CD4-positive, alpha-beta T cell (primary cell): ENCODE data around the gene CAMK2A. TPM values are rescaled to one million over a fixed set of nuclear protein-coding genes. Genes with fewer than 3 reads are reported as not detected.

Experiments
- ATAC-seq: fragments of 200-7000 bp; cut with Tn5 transposase; one replicate; pipeline ENCODE4 v1.10.0; 2022; ENCODE audit warnings: mild to moderate bottlenecking; ENCODE audit not compliant: poor library complexity
- CTCF ChIA-PET: fragments of 350-600 bp; sonication (Branson Sonifier 250); formaldehyde crosslinking; loops from one replicate; lab custom pipeline; 2021; ENCODE audit warnings: antibody characterized with exemption, inconsistent platforms; lab: Charles Lee
- POLR2A ChIA-PET: fragments of 350-600 bp; sonication (Branson Sonifier 250); formaldehyde crosslinking; loops from one replicate; lab custom pipeline; 2021; ENCODE audit warnings: antibody characterized with exemption, inconsistent platforms; lab: Charles Lee
- DNase-seq, 14 experiments: peaks; one replicate each; pipeline ENCODE4 v3.0.0-alpha.2; 2013 to 2020; ENCODE audit warnings: mixed read lengths in 2 of 14
- H3K27ac ChIP-seq, 2 donors: one replicate each; pipeline versions ENCODE4 v1.5.1 to v1.7.0; 2013; ENCODE audit warnings: low read length in 2 of 2, low read depth in 1 of 2, mild to moderate bottlenecking in 1 of 2
- H3K27me3 ChIP-seq, 2 experiments: 1 replicate in 1 of 2; 2 replicates in 1 of 2; pipeline versions ENCODE4 v1.6.1 to v1.7.0; 2013; ENCODE audit warnings: low read length in 2 of 2, control low read depth in 1 of 2, mild to moderate bottlenecking in 1 of 2, moderate library complexity in 1 of 2; ENCODE audit not compliant: insufficient read depth in 2 of 2, control insufficient read depth in 1 of 2
- H3K36me3 ChIP-seq: one replicate; pipeline ENCODE4 v1.6.1; 2013; ENCODE audit warnings: low read length, control low read depth; ENCODE audit not compliant: insufficient read depth
- H3K4me1 ChIP-seq: one replicate; pipeline ENCODE4 v1.6.1; 2013; ENCODE audit warnings: low read length, control low read depth; ENCODE audit not compliant: insufficient read depth
- H3K4me3 ChIP-seq: one replicate; pipeline ENCODE4 v1.5.1; 2013; ENCODE audit warnings: mild to moderate bottlenecking, low read length, moderate library complexity
- H3K9me3 ChIP-seq, 2 experiments: 1 replicate in 1 of 2; 2 replicates in 1 of 2; pipeline versions ENCODE4 v1.6.1 to v1.7.0; 2013; ENCODE audit warnings: low read length in 2 of 2, mild to moderate bottlenecking in 2 of 2, control low read depth in 1 of 2, moderate library complexity in 1 of 2; ENCODE audit not compliant: control insufficient read depth in 1 of 2, insufficient read depth in 1 of 2
- H3K27ac Mint-ChIP-seq: one replicate; pipeline ENCODE4 v1.8.0; 2020; ENCODE audit warnings: mixed read lengths
- H3K27me3 Mint-ChIP-seq: one replicate; pipeline ENCODE4 v1.8.0; 2021; ENCODE audit warnings: mixed read lengths
- H3K36me3 Mint-ChIP-seq: one replicate; pipeline ENCODE4 v1.8.0; 2021; ENCODE audit warnings: low read depth, mixed read lengths
- H3K4me1 Mint-ChIP-seq: one replicate; pipeline ENCODE4 v1.8.0; 2021; ENCODE audit warnings: low read depth, mixed read lengths
- H3K4me3 Mint-ChIP-seq: one replicate; pipeline ENCODE4 v1.8.0; 2020; ENCODE audit warnings: mild to moderate bottlenecking, mixed read lengths
- H3K9me3 Mint-ChIP-seq: one replicate; pipeline ENCODE4 v1.8.0; 2020; ENCODE audit warnings: mixed read lengths
- intact Hi-C, 2 experiments: fragments of 100-400 bp; cut with DNase I in 1 of 2; cut with micrococcal nuclease in 1 of 2; formaldehyde crosslinking; loops; one replicate each; pipeline versions ENCODE4 v1.15.1 to v1.9.0; 2023 to 2025; cut with DNase I, micrococcal nuclease
- total RNA-seq, 174 experiments: library from RNA in 2 of 174; stranded (reverse) in 2 of 174; gene quantifications; one replicate each; pipeline ENCODE4 v1.2.3 and lab custom pipeline; 2021 to 2026
- TF ChIP-seq, protein P1 (sequence below): fragments of 200-600 bp; IDR thresholded peaks from one replicate; pipeline ENCODE4 v1.8.0; 2022; ENCODE audit warnings: antibody characterized with exemption, mild to moderate bottlenecking

The CAMK2A gene
- total RNA-seq, 2 experiments from 2014 or later: 0.05 to 0.22 TPM

DNA sequence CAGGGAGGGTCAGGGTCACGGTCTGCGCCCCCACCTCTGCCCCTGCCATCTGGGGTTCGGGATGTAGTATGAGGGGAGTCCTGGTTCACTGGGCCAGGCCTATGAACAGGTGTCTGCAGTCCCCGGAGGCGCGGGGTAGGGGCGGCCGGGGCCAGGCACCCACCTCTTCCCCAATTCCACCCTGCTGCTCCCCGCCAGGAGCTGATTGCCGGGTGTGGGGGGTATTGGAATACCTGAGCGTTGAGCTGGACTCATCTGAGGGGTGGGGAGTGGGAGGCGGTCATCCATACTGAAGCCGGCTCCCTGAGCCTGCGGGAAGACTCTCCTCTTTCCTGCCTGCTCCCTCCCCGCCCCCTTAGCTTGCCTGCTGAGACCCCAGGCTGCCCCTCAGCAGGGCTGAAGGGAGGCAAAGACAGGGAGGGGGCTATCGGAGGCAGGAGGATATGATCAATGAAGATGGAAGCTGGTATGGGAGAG lies 99.0 kb downstream of the CAMK2A start:
- H3K4me3 ChIP-seq: no peak overlapping the region
- Mint-ChIP-seq H3K27me3 (peaks cover 49% of the 10 kb centered on the region), H3K27ac (no peak overlapping the region), H3K9me3 (no peaks in the 10 kb centered on the region), H3K36me3 (no peaks in the 10 kb centered on the region), H3K4me3 (no peak overlapping the region), H3K4me1 (no peaks in the 10 kb centered on the region)
- ChIA-PET CTCF (no interaction called here), POLR2A (no interaction called here)
- no peaks in the 10 kb centered on the region for H3K4me1 ChIP-seq
- H3K9me3 ChIP-seq: no peaks in the 10 kb centered on the region
- TF ChIP-seq, protein P1, sequence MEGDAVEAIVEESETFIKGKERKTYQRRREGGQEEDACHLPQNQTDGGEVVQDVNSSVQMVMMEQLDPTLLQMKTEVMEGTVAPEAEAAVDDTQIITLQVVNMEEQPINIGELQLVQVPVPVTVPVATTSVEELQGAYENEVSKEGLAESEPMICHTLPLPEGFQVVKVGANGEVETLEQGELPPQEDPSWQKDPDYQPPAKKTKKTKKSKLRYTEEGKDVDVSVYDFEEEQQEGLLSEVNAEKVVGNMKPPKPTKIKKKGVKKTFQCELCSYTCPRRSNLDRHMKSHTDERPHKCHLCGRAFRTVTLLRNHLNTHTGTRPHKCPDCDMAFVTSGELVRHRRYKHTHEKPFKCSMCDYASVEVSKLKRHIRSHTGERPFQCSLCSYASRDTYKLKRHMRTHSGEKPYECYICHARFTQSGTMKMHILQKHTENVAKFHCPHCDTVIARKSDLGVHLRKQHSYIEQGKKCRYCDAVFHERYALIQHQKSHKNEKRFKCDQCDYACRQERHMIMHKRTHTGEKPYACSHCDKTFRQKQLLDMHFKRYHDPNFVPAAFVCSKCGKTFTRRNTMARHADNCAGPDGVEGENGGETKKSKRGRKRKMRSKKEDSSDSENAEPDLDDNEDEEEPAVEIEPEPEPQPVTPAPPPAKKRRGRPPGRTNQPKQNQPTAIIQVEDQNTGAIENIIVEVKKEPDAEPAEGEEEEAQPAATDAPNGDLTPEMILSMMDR: no peak
- intact Hi-C loops: no loop called here
- peaks cover 26% of the 10 kb centered on the region in 2 experiments for H3K27me3 ChIP-seq
- ATAC-seq (no peak), DNase-seq (no peak)
- H3K27ac ChIP-seq: no peak overlapping the region
- no peaks in the 10 kb centered on the region for H3K36me3 ChIP-seq

DNA sequence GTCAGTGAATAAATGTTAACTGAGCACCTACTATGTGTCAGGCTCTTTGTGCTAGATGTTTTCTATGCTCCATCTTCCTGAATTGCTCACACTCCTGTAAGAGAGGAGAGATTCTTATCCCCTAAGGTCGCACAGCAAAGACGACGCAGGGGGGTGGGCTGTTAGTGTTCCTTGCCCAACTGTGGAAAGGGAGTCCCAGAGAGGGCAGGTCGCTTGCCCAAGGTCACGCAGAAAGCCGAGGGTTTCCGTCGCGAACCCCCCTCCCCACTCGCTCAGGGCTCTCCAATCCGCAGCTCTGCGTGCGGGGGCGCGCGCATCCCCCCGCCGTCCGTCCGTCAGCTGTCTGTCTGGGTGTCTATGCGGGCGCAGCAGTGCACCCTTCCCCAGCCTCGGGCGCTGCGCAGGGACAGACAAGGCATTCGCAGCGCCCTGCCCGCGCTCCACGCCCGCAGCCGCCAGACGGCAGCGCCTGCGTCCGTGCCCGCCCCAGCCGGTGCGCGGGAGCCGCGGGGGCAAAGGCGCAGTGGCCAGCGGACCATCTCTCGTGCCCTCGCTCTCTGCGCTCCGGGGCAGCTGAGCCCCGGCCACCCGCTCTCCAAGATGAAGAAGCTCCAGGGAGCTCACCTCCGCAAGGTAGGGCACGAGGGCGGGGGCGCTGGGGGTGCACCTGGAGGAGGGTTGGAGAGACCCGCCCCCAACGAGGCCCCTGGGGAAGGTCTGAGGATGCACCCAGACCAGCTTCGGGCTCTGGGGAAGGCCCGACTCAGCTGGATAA lies 99.7 kb downstream of the CAMK2A start, which contains the start of gene SLC6A7:
TSS of gene SLC6A7 (plus strand) at position 335 of the 775 bp plus-strand sequence. CDS start at position 601, 266 bp downstream.
- DNase-seq (no peak), ATAC-seq (no peak)
- H3K27ac Mint-ChIP-seq: no peak within 1 kb of the TSS
- Histone ChIP-seq H3K27ac (no peak within 1 kb of the TSS), H3K4me1 (no peaks in the 10 kb centered on the region), H3K9me3 (no peaks in the 10 kb centered on the region), H3K4me3 (no peak within 1 kb of the TSS), H3K36me3 (no peaks in the 10 kb centered on the region), H3K27me3 (peaks cover 26% of the 10 kb centered on the region in 2 experiments)
- H3K36me3 Mint-ChIP-seq: no peaks in the 10 kb centered on the region
- intact Hi-C loops: no loop called here
- H3K9me3 Mint-ChIP-seq: no peaks in the 10 kb centered on the region
- H3K4me3 Mint-ChIP-seq: no peak within 1 kb of the TSS
- TF ChIP-seq, protein P1: no peak
- CTCF ChIA-PET: no interaction called here
- no peaks in the 10 kb centered on the region for H3K4me1 Mint-ChIP-seq
- H3K27me3 Mint-ChIP-seq: peaks cover 49% of the 10 kb centered on the region
- POLR2A ChIA-PET: no interaction called here

DNA sequence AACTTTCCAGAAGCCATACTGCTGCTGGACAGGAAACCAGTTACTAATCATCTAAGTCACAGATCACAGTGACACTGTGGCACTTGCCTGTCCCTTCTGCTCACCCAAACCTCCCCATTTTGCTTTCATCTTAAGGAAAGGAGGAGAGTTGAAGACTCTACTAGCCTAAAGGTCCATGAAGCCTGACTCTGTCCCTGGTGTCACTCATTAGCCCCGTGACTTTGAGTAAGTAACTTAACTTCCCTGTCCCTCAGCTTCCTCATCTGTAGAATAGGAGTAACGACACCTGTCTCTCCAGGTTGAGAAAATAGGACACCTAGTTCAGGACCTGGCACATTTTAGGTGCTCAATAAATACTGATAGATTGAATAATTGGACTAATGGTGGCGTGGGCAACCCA lies 100.2 kb downstream of the CAMK2A start:
- Mint-ChIP-seq H3K36me3 (no peaks in the 10 kb centered on the region), H3K27ac (no peak overlapping the region), H3K9me3 (no peaks in the 10 kb centered on the region), H3K4me1 (no peaks in the 10 kb centered on the region), H3K4me3 (no peak overlapping the region), H3K27me3 (peaks cover 49% of the 10 kb centered on the region)
- no peaks in the 10 kb centered on the region for H3K36me3 ChIP-seq
- ATAC-seq (no peak), DNase-seq (no peak)
- POLR2A ChIA-PET: no interaction called here
- H3K9me3 ChIP-seq: no peaks in the 10 kb centered on the region
- no peaks in the 10 kb centered on the region for H3K4me1 ChIP-seq
- TF ChIP-seq, protein P1: no peak
- no peak overlapping the region for H3K4me3 ChIP-seq
- H3K27me3 ChIP-seq: peaks cover 26% of the 10 kb centered on the region in 2 experiments
- no peak overlapping the region for H3K27ac ChIP-seq
- CTCF ChIA-PET: no interaction called here
- intact Hi-C loops: no loop called here
